Muscle of leg (tissue), 11 donors: Measurements from ENCODE around the gene KIF3C. TPM values are rescaled to one million over a fixed set of nuclear protein-coding genes. Genes with fewer than 3 reads are reported as not detected.
"Not testable (repeated sequence)": the region's sequence is repeated elsewhere in the genome, so short reads cannot be mapped to it uniquely, and the experiment has no call there.

ENCODE experiments used
- DNase-seq: peaks from one replicate; pipeline ENCODE4 v3.0.0; 2013
- H3K27ac ChIP-seq: one replicate; pipeline ENCODE4 v1.5.1; 2013; ENCODE audit warnings: mild to moderate bottlenecking, low read length, control low read depth
- H3K27me3 ChIP-seq: one replicate; pipeline ENCODE4 v1.6.1; 2013; ENCODE audit warnings: low read length; ENCODE audit not compliant: control insufficient read depth, insufficient read depth
- H3K36me3 ChIP-seq: one replicate; pipeline ENCODE4 v1.6.1; 2013; ENCODE audit warnings: low read length; ENCODE audit not compliant: control insufficient read depth, insufficient read depth
- H3K4me1 ChIP-seq: one replicate; pipeline ENCODE4 v1.6.1; 2013; ENCODE audit warnings: low read length; ENCODE audit not compliant: control insufficient read depth, insufficient read depth
- H3K4me3 ChIP-seq: one replicate; pipeline ENCODE4 v1.5.1; 2013; ENCODE audit warnings: low read length, control low read depth
- H3K9me3 ChIP-seq: replicated peaks from 2 replicates; pipeline ENCODE4 v1.6.1; 2013; ENCODE audit warnings: low read depth, low read length; ENCODE audit not compliant: control insufficient read depth
- WGBS: methylation state at CpG from one replicate; pipeline ENCODE4 v1.1.5; 2013; ENCODE audit warnings: missing lambda C conversion rate; ENCODE audit not compliant: insufficient coverage; 5-methylcytosine and 5-hydroxymethylcytosine counted together
- polyA plus RNA-seq, 8 donors: library from polyadenylated mRNA; unstranded; fragments of 120-200 nt; gene quantifications; one replicate each; pipeline versions ENCODE4 v1.2.1 to v1.2.3, GENCODE V29; 2013; ENCODE audit warnings: inconsistent platforms in 1 of 8, low replicate concordance in 1 of 8; ENCODE audit not compliant: insufficient read length in 8 of 8, insufficient read depth in 1 of 8
- total RNA-seq: library from RNA; stranded (reverse); fragments of 120-200 nt; gene quantifications from one replicate; pipeline ENCODE4 v1.2.4, GENCODE V29; 2013

KIF3C gene
- total and polyA plus RNA-seq, 9 donors, result 3.5 to 16.4 (median 8.7) TPM

GRCh38 chr2:25926984-25927756, 55.1 kb downstream of the KIF3C start:
- H3K4me1 ChIP-seq, result no peaks in the 10 kb centered on the region
- no peak overlapping the region for H3K27ac ChIP-seq
- H3K27me3 ChIP-seq, result no peaks in the 10 kb centered on the region
- H3K36me3 ChIP-seq, result peaks cover 16% of the 10 kb centered on the region
- H3K9me3 ChIP-seq, result no peaks in the 10 kb centered on the region
- 76% methylated on average over 5 of the region's 18 CpGs for WGBS
- DNase-seq, result no peak
- H3K4me3 ChIP-seq, result no peak overlapping the region

GRCh38 chr2:25922501-25922900, 59.8 kb downstream of the KIF3C start:
- 57% methylated on average over 1 of the region's 2 CpGs for WGBS
- H3K4me1 ChIP-seq, result no peaks in the 10 kb centered on the region
- H3K36me3 ChIP-seq, result peaks cover 4% of the 10 kb centered on the region
- no peak overlapping the region for H3K4me3 ChIP-seq
- H3K27me3 ChIP-seq, result no peaks in the 10 kb centered on the region
- H3K27ac ChIP-seq, result no peak overlapping the region
- H3K9me3 ChIP-seq, result no peaks in the 10 kb centered on the region
- no peak for DNase-seq

GRCh38 chr2:25920786-25921415, 61.4 kb downstream of the KIF3C start:
- no peaks in the 10 kb centered on the region for H3K4me1 ChIP-seq
- no peak for DNase-seq
- WGBS, result 65% methylated on average over 7 of the region's 12 CpGs

GRCh38 chr2:25920336-25920735, 62.0 kb downstream of the KIF3C start:
- no peaks in the 10 kb centered on the region for H3K36me3 ChIP-seq
- H3K9me3 ChIP-seq, result no peaks in the 10 kb centered on the region
- no peak for DNase-seq
- WGBS, result no CpG with 5 or more reads among the region's 5 CpGs
- H3K4me1 ChIP-seq, result no peaks in the 10 kb centered on the region
- H3K4me3 ChIP-seq, result no peak overlapping the region
- H3K27ac ChIP-seq, result no peak overlapping the region
- no peaks in the 10 kb centered on the region for H3K27me3 ChIP-seq

More at GRCh38 chr2:25920786-25921415, 61.4 kb downstream of the KIF3C start:
- H3K36me3 ChIP-seq, result no peaks in the 10 kb centered on the region
- H3K9me3 ChIP-seq, result no peaks in the 10 kb centered on the region
- no peak overlapping the region for H3K4me3 ChIP-seq
- H3K27ac ChIP-seq, result no peak overlapping the region
- no peaks in the 10 kb centered on the region for H3K27me3 ChIP-seq

GRCh38 chr2:25917832-25918231, 64.5 kb downstream of the KIF3C start:
- no peak for DNase-seq
- Histone ChIP-seq H3K4me1 (no peaks in the 10 kb centered on the region), H3K9me3 (no peaks in the 10 kb centered on the region), H3K27ac (no peak overlapping the region), H3K36me3 (no peaks in the 10 kb centered on the region), H3K27me3 (no peaks in the 10 kb centered on the region), H3K4me3 (no peak overlapping the region)
- WGBS, result 85% methylated on average over 2 of the region's 3 CpGs

GRCh38 chr2:25917411-25917810, 64.9 kb downstream of the KIF3C start:
- H3K36me3 ChIP-seq, H3K4me3 ChIP-seq, H3K27me3 ChIP-seq, H3K27ac ChIP-seq, H3K4me1 ChIP-seq, H3K9me3 ChIP-seq, DNase-seq: not testable (repeated sequence)
- WGBS, result 81% methylated on average over 5 of the region's 7 CpGs

GRCh38 chr2:25915944-25916772, 66.1 kb downstream of the KIF3C start:
- not testable (repeated sequence) for H3K36me3 ChIP-seq, H3K4me3 ChIP-seq

GRCh38 chr2:25915411-25915810, 66.9 kb downstream of the KIF3C start:
- H3K27ac ChIP-seq, H3K4me3 ChIP-seq, H3K4me1 ChIP-seq, H3K27me3 ChIP-seq, DNase-seq, H3K36me3 ChIP-seq, H3K9me3 ChIP-seq: not testable (repeated sequence)
- WGBS, result 96% methylated on average over 28 of the region's 33 CpGs

More at GRCh38 chr2:25915944-25916772, 66.1 kb downstream of the KIF3C start:
- not testable (repeated sequence) for H3K27ac ChIP-seq, H3K4me1 ChIP-seq, DNase-seq, H3K9me3 ChIP-seq, H3K27me3 ChIP-seq
- WGBS, result 21% methylated on average over 5 of the region's 16 CpGs

- H3K4me3 ChIP-seq, H3K9me3 ChIP-seq, H3K4me1 ChIP-seq, H3K27me3 ChIP-seq, DNase-seq, H3K36me3 ChIP-seq, H3K27ac ChIP-seq: not testable (repeated sequence)
- WGBS, result 81% methylated on average over 5 of the region's 9 CpGs
Measured at GRCh38 chr2:25913696-25913973, 68.7 kb downstream of the KIF3C start.
